Measurements from ENCODE around the gene NPAT. TPM values are rescaled to one million over a fixed set of nuclear protein-coding genes. Genes with fewer than 3 reads are reported as not detected.
A peak's percentile ranks its signal among the peaks of the same experiment; 100 is the strongest.

Gene NPAT
- total and polyA plus RNA-seq, 10 of the 15 experiments (the other 5 are each of a cell fraction or from before 2014, with no cell fraction given) = 7.5 to 32.8 (median 20.1) TPM

- intact Hi-C loops (cut with micrococcal nuclease; ENCODE audit: unreplicated experiment) = loop anchor here (5.0 to 10.0 kb wide), 3 partner anchors 243 to 441 kb away; partner anchors contain the start of genes C11orf65 and POGLUT3
- SMC1A ChIA-PET (ENCODE audit: uncharacterized antibody, unreplicated experiment) = interaction anchor here (1.0 to 7.9 kb wide), 10 partner anchors 15 to 425 kb away, joined by 3 to 112 read pairs (median 5); no protein-coding TSS in a partner anchor
- H2AFZ ChIP-seq (ENCODE audit: control insufficient read depth, low read depth, low read length) = no peak overlapping the region; the same call in 1 of the 2 replicates
Measured at GRCh38 chr11:108221371-108221770, 1.1 kb downstream of the NPAT start.

More at GRCh38 chr11:108221371-108221770, 1.1 kb downstream of the NPAT start:
- RAD21 ChIA-PET (ENCODE audit: unreplicated experiment) = interaction anchor here (0.7 to 7.0 kb wide), 11 partner anchors 8 to 427 kb away, joined by 3 to 82 read pairs (median 5); partner anchors contain the start of genes ACAT1 and CUL5
- no peak for FAIRE-seq
- CTCF ChIA-PET = interaction anchor here (0.6 to 4.1 kb wide), 13 partner anchors 8 to 426 kb away, joined by 3 to 33 read pairs (median 4); no protein-coding TSS in a partner anchor
- Histone ChIP-seq H3K4me2 (ENCODE audit: control insufficient read depth, insufficient read depth) (peak overlapping the region; percentile 94), H3K9ac (ENCODE audit: control insufficient read depth, insufficient read depth, low read length) (peak overlapping the region; percentile 99), H3K79me2 (ENCODE audit: control insufficient read depth, insufficient read depth, low read length) (peaks cover 91% of the 10 kb centered on the region), H4K20me1 (ENCODE audit: control insufficient read depth, insufficient read depth) (no peaks in the 10 kb centered on the region), H3K36me3 (ENCODE audit: control insufficient read depth in 2 of 2, insufficient read depth in 2 of 2, low read length in 1 of 2) (peaks cover 0 to 9% of the 10 kb centered on the region in 2 experiments; a peak in 2 of 4 replicates), H3K4me1 (ENCODE audit: control insufficient read depth, insufficient read depth, low read length) (peaks cover 14% of the 10 kb centered on the region), H3K27ac (ENCODE audit: control insufficient read depth, insufficient read depth) (peak overlapping the region; percentile 97), H3K9me3 (replicated peaks; ENCODE audit: control insufficient read depth, insufficient read depth, low read length) (peaks cover 2% of the 10 kb centered on the region; the same call in 2 of the 3 replicates), H3K4me3 (peak overlapping the region; percentile 97), H3K27me3 (replicated peaks in 1 of 2; ENCODE audit: control insufficient read depth in 2 of 2, insufficient read depth in 2 of 2, low read length in 1 of 2) (no peaks in the 10 kb centered on the region)
- no peak for TF ChIP-seq HDAC2 (IDR thresholded peaks at IDR 0.05)
- no peak for TF ChIP-seq SUPT20H (IDR thresholded peaks at IDR 0.05; ENCODE audit: borderline replicate concordance, control insufficient read depth, low read depth, low read length)
- TF ChIP-seq ZNF384 (IDR thresholded peaks at IDR 0.05; ENCODE audit: borderline replicate concordance, low read depth, low read length) = no peak
- TF ChIP-seq SMARCA5 (IDR thresholded peaks at IDR 0.05) = no peak
- TF ChIP-seq IKZF1 (conservative IDR thresholded peaks at IDR 0.05) = no peak
- TF ChIP-seq SUZ12 (IDR thresholded peaks at IDR 0.05; ENCODE audit: unreplicated experiment) = no peak
- no peak for TF ChIP-seq RAD21 (IDR thresholded peaks at IDR 0.05; ENCODE audit: insufficient read depth, low read depth, low read length)
- TF ChIP-seq USF1 (IDR thresholded peaks at IDR 0.05; ENCODE audit: borderline replicate concordance, extremely low read length, insufficient read depth, low read depth, low read length) = no peak
- TF ChIP-seq ESRRA (IDR thresholded peaks at IDR 0.05; ENCODE audit: low read length) = no peak
- TF ChIP-seq HCFC1 (IDR thresholded peaks at IDR 0.05; ENCODE audit: low read length) = no peak
- no peak for TF ChIP-seq USF2 (IDR thresholded peaks at IDR 0.05; ENCODE audit: borderline replicate concordance, low read depth, low read length)
- TF ChIP-seq KLF5 (IDR thresholded peaks at IDR 0.05; ENCODE audit: partially characterized antibody) = no peak
- TF ChIP-seq EP300 (IDR thresholded peaks at IDR 0.05; ENCODE audit: borderline replicate concordance in 1 of 2, control insufficient read depth in 1 of 2, low read depth in 2 of 2, low read length in 2 of 2) = no peak
- TF ChIP-seq ZNF217 (IDR thresholded peaks at IDR 0.05) = no peak
- TF ChIP-seq RB1 (IDR thresholded peaks at IDR 0.05; ENCODE audit: borderline replicate concordance) = no peak
- TF ChIP-seq PRDM15 (CRISPR knock-in tag; IDR thresholded peaks at IDR 0.05) = no peak
- TF ChIP-seq FOXK2 (IDR thresholded peaks at IDR 0.05) = no peak
- TF ChIP-seq POLR2AphosphoS5 (IDR thresholded peaks at IDR 0.05; ENCODE audit: low read length) = no peak
- TF ChIP-seq TBL1XR1 (IDR thresholded peaks at IDR 0.05; ENCODE audit: low read depth, low read length) = no peak
- no peak for TF ChIP-seq EED (IDR thresholded peaks at IDR 0.05; ENCODE audit: low read depth)
- no TSS peak for BruUV-seq (replicated peaks)
- POLR2A ChIA-PET = interaction anchor here (1.0 to 2.5 kb wide), 7 partner anchors 15 to 445 kb away, joined by 3 to 20 read pairs (median 4); no protein-coding TSS in a partner anchor
- no peak for ATAC-seq
- DNase-seq (ENCODE audit: low read depth, low spot score) = no peak
- in situ Hi-C loops (cut with MboI) = no loop called here
- WGBS (ENCODE audit: insufficient coverage, insufficient replicate concordance, low lambda C conversion rate, missing lambda C conversion rate) = 2% methylated on average over 12 of the region's 12 CpGs
